Stimulated activated CD8-positive, alpha-beta memory T cell treated with anti-CD3 and anti-CD28 coated beads, Interleukin-15, amount 100 ng/mL, for 48 hours (primary cell): ENCODE results near the gene PRDM16.

Experiments
- DNase-seq, 2 donors: peaks; one replicate each; pipeline ENCODE4 v3.0.0-alpha.2; 2020; ENCODE audit warnings: low read depth in 2 of 2

PRDM16 gene

GRCh38 chr1:3261969-3262579, 193.1 kb downstream of the PRDM16 start:
- no peak for DNase-seq

- no peak for DNase-seq
Observed at GRCh38 chr1:3262681-3263286, 193.8 kb downstream of the PRDM16 start.

- no peak for DNase-seq
Observed at GRCh38 chr1:3263790-3264189, 194.8 kb downstream of the PRDM16 start.

GRCh38 chr1:3264456-3264855, 195.5 kb downstream of the PRDM16 start:
- no peak for DNase-seq

- DNase-seq: no peak
Observed at GRCh38 chr1:3265835-3266805, 197.1 kb downstream of the PRDM16 start.

GRCh38 chr1:3266870-3267549, 198.0 kb downstream of the PRDM16 start:
- DNase-seq: no peak

GRCh38 chr1:3267550-3268270, 198.7 kb downstream of the PRDM16 start:
- no peak for DNase-seq

- DNase-seq: no peak
Observed at GRCh38 chr1:3268281-3268680, 199.3 kb downstream of the PRDM16 start.

GRCh38 chr1:3270403-3271245, 201.6 kb downstream of the PRDM16 start:
- no peak for DNase-seq

GRCh38 chr1:3271866-3272265, 202.9 kb downstream of the PRDM16 start:
- DNase-seq: no peak

GRCh38 chr1:3272321-3273045, 203.5 kb downstream of the PRDM16 start:
- no peak for DNase-seq

GRCh38 chr1:3273447-3273846, 204.4 kb downstream of the PRDM16 start:
- no peak for DNase-seq

GRCh38 chr1:3274972-3275371, 206.0 kb downstream of the PRDM16 start:
- no peak for DNase-seq

- no peak for DNase-seq
Observed at GRCh38 chr1:3275471-3276340, 206.7 kb downstream of the PRDM16 start.

GRCh38 chr1:3276341-3276800, 207.4 kb downstream of the PRDM16 start:
- no peak for DNase-seq

- no peak for DNase-seq
Observed at GRCh38 chr1:3277011-3277471, 208.0 kb downstream of the PRDM16 start.

GRCh38 chr1:3277623-3278022, 208.6 kb downstream of the PRDM16 start:
- DNase-seq: no peak

GRCh38 chr1:3278416-3279181, 209.6 kb downstream of the PRDM16 start:
- DNase-seq: no peak
